Fibroblast of lung (primary cell): Measurements from ENCODE around the gene NBPF15. TPM values are rescaled to one million over a fixed set of nuclear protein-coding genes. Genes with fewer than 3 reads are reported as not detected.
"Not testable (repeated sequence)": the region's sequence is repeated elsewhere in the genome, so short reads cannot be mapped to it uniquely, and the experiment has no call there.

Experiments
- DNase-seq, 2 donors: peaks; one replicate each; pipeline versions ENCODE4 v3.0.0 to v3.0.0-alpha.2; 2010; ENCODE audit warnings: low read depth in 2 of 2
- H2AFZ ChIP-seq: 2 replicates; pipeline ENCODE4 v1.5.1; 2012; ENCODE audit warnings: low read length, control low read depth, inconsistent platforms
- H3K27ac ChIP-seq: 2 replicates; pipeline ENCODE4 v1.5.1; 2011; ENCODE audit warnings: low read length, control low read depth; ENCODE audit not compliant: insufficient read depth
- H3K27me3 ChIP-seq: 2 replicates; pipeline ENCODE4 v1.5.1; 2011; ENCODE audit warnings: mild to moderate bottlenecking, low read length; ENCODE audit not compliant: control insufficient read depth, insufficient read depth
- H3K36me3 ChIP-seq: 2 replicates; pipeline ENCODE4 v1.5.1; 2011; ENCODE audit warnings: low read length; ENCODE audit not compliant: control insufficient read depth, insufficient read depth
- H3K4me1 ChIP-seq: 2 replicates; pipeline ENCODE4 v1.5.1; 2011; ENCODE audit warnings: low read length; ENCODE audit not compliant: control insufficient read depth, insufficient read depth; ENCODE audit errors: extremely low read depth
- H3K4me2 ChIP-seq: 2 replicates; pipeline ENCODE4 v1.5.1; 2011; ENCODE audit warnings: low read length, control low read depth; ENCODE audit not compliant: insufficient read depth; ENCODE audit errors: extremely low read depth
- H3K4me3 ChIP-seq, 4 experiments: fragments of 200-600 bp in 1 of 4; sonication (generic) in 1 of 4; replicated peaks in 1 of 4; 2 replicates each; pipeline ENCODE4 v1.5.1; 2011 to 2016; ENCODE audit warnings: low read length in 4 of 4, low read depth in 3 of 4, mild to moderate bottlenecking in 3 of 4, control low read depth in 2 of 4, inconsistent platforms in 1 of 4, mixed read lengths in 1 of 4; ENCODE audit not compliant: insufficient read depth in 1 of 4; ENCODE audit errors: control extremely low read depth in 1 of 4
- H3K79me2 ChIP-seq: 2 replicates; pipeline ENCODE4 v1.5.1; 2012; ENCODE audit warnings: mild to moderate bottlenecking, low read length, inconsistent platforms; ENCODE audit not compliant: control insufficient read depth, insufficient read depth
- H3K9ac ChIP-seq: 2 replicates; pipeline ENCODE4 v1.5.1; 2011; ENCODE audit warnings: mild to moderate bottlenecking, low read length, control low read depth; ENCODE audit not compliant: insufficient read depth
- H3K9me3 ChIP-seq: 2 replicates; pipeline ENCODE4 v1.5.1; 2012; ENCODE audit warnings: low read depth, low read length; ENCODE audit not compliant: control insufficient read depth, insufficient read depth
- H4K20me1 ChIP-seq: 2 replicates; pipeline ENCODE4 v1.5.1; 2011; ENCODE audit warnings: low read length; ENCODE audit not compliant: control insufficient read depth, insufficient read depth; ENCODE audit errors: extremely low read depth
- polyA plus RNA-seq, 2 donors: library from polyadenylated mRNA; depleted of rRNA in 1 of 2; stranded (reverse) in 1 of 2; unstranded in 1 of 2; fragments of >200 nt; gene quantifications; 2 replicates each; pipeline ENCODE4 v1.2.1, GENCODE V29; 2011 to 2012; ENCODE audit warnings: missing spikeins in 1 of 2
- total RNA-seq: library from RNA; depleted of rRNA; stranded (reverse); fragments of >200 nt; gene quantifications from 2 replicates; pipeline ENCODE4 v1.2.1, GENCODE V29; 2014
- TF ChIP-seq, protein P1 (sequence below), 2 donors: IDR thresholded peaks in 1 of 2; conservative IDR thresholded peaks in 1 of 2; 1 replicate in 1 of 2; 2 replicates in 1 of 2; pipeline ENCODE4 v1.5.1; 2011 to 2012; ENCODE audit warnings: low read length in 2 of 2, control low read depth in 1 of 2, inconsistent platforms in 1 of 2, low read depth in 1 of 2, mild to moderate bottlenecking in 1 of 2

Gene NBPF15
- total and polyA plus RNA-seq, 2 donors (not counting 1 experiment from before 2014, with no cell fraction given): 35.7 to 51.2 TPM

DNA sequence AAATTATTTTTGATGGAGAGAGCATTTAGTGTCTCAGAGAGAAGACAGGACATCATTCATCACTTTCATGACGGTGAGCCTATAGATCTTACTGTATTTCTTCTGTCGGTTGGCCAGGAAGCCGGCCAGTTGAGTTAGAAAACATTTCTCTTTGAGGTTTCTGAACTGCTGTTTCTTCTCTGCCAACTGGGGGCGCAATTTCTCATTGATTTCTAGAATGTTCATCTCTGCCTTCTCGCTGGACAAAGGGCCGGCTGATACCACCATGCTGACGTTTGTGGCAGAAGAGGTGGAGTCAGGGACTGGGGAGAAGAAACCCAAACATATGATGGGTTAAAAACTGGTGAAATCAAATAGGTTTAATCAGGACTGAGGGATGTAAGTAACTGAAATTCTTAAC is 21.7 kb downstream of the NBPF15 start:
- not testable (repeated sequence) for H4K20me1 ChIP-seq, H3K36me3 ChIP-seq, H3K4me1 ChIP-seq, H2AFZ ChIP-seq, H3K9me3 ChIP-seq, H3K27ac ChIP-seq, H3K79me2 ChIP-seq, H3K9ac ChIP-seq, H3K4me2 ChIP-seq, H3K27me3 ChIP-seq, H3K4me3 ChIP-seq, DNase-seq
- TF ChIP-seq, protein P1, sequence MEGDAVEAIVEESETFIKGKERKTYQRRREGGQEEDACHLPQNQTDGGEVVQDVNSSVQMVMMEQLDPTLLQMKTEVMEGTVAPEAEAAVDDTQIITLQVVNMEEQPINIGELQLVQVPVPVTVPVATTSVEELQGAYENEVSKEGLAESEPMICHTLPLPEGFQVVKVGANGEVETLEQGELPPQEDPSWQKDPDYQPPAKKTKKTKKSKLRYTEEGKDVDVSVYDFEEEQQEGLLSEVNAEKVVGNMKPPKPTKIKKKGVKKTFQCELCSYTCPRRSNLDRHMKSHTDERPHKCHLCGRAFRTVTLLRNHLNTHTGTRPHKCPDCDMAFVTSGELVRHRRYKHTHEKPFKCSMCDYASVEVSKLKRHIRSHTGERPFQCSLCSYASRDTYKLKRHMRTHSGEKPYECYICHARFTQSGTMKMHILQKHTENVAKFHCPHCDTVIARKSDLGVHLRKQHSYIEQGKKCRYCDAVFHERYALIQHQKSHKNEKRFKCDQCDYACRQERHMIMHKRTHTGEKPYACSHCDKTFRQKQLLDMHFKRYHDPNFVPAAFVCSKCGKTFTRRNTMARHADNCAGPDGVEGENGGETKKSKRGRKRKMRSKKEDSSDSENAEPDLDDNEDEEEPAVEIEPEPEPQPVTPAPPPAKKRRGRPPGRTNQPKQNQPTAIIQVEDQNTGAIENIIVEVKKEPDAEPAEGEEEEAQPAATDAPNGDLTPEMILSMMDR (conservative IDR thresholded peaks at IDR 0.05 in 1 of 2, IDR thresholded peaks at IDR 0.05 in 1 of 2; ENCODE audit: low read depth in 1 of 2, low read length in 2 of 2): peak in 1 of 2 donors; percentile 19

DNA sequence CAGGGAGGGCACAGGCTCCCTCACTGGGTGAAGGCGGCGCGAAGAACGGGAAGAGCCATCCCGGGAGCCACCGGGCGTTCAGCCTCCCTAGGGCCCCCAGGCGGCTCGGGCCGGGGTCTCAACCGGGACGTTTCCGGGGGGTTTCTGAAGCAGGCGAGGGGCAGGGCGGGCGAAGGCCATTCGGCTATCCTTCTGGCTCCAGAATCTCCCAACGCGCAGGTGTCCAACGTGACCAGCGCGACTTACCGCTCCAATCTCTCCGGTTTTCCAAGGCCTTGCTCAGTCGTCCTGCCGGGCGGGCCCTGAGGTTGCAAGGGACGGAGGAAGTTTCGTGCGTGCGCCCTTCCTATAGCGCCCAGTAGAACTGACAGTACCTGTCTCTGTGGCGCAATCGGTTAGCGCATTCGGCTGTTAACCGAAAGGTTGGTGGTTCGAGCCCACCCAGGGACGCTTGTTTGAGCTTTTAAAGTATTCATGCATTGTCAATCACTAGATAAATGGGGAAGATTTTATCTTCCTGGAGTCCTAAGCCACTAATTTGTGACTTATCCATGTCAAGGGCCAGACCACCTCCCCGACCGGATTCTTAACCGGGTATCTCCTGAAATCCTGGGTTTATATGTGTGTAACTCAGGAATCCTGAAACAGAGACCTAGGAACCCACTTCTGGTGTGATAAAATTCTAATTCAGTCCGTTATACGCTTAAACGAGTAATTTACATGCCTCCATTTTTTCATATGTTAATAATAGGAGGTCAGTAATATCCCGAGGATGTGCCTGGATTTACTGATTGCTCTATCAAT is 42.4 kb downstream of the NBPF15 start:
- H3K27me3 ChIP-seq, H3K27ac ChIP-seq, H3K4me1 ChIP-seq, H3K4me2 ChIP-seq, H3K36me3 ChIP-seq, H3K9me3 ChIP-seq, H3K9ac ChIP-seq, H2AFZ ChIP-seq, H3K79me2 ChIP-seq, H4K20me1 ChIP-seq: not testable (repeated sequence)
- peak; percentile 58 to 73 for DNase-seq
- peak overlapping the region; percentile 26 to 54 (median 36) for H3K4me3 ChIP-seq

DNA sequence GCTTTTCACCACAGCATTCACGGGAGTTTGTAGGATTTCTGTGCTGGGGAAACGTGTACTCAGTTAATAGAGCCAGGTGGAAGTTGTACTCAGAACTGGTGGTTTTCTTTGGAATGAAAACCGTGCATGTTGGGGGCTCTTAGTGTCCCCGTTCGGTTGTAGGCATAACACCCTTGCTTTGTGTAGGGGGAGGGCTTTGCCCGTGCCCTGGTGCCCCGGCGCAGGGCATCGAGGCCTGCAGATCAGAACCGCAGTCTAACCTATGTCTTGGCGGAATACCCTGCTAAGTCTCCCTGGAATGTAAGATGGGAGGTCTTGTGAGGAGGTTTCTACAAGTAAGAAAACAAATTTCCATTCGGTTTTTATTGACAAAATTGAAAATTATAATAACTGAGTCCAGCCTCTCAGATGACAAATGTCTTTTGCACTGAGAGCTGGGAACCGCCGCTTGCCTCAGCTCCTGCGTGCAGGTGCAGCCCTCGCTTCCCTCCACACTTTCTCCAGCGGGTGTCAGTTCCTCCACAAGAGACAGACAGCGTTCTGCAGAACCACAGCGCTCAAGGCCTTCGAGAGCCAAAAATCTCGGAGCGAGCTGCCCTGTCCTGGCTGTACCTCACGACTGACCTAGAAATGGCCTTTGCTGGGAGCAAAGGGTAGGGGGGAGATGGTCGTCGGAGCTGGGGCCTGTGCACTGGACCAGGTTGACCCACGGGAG is 47.9 kb downstream of the NBPF15 start:
- H3K4me1 ChIP-seq, H4K20me1 ChIP-seq, H3K9ac ChIP-seq, H3K79me2 ChIP-seq, H3K27me3 ChIP-seq, H3K36me3 ChIP-seq, H3K27ac ChIP-seq, DNase-seq, H2AFZ ChIP-seq, H3K9me3 ChIP-seq: not testable (repeated sequence)
- H3K4me3 ChIP-seq: peak overlapping the region in 2 of 4 experiments; percentile 61 to 71
- peak overlapping the region; percentile 75 for H3K4me2 ChIP-seq

DNA sequence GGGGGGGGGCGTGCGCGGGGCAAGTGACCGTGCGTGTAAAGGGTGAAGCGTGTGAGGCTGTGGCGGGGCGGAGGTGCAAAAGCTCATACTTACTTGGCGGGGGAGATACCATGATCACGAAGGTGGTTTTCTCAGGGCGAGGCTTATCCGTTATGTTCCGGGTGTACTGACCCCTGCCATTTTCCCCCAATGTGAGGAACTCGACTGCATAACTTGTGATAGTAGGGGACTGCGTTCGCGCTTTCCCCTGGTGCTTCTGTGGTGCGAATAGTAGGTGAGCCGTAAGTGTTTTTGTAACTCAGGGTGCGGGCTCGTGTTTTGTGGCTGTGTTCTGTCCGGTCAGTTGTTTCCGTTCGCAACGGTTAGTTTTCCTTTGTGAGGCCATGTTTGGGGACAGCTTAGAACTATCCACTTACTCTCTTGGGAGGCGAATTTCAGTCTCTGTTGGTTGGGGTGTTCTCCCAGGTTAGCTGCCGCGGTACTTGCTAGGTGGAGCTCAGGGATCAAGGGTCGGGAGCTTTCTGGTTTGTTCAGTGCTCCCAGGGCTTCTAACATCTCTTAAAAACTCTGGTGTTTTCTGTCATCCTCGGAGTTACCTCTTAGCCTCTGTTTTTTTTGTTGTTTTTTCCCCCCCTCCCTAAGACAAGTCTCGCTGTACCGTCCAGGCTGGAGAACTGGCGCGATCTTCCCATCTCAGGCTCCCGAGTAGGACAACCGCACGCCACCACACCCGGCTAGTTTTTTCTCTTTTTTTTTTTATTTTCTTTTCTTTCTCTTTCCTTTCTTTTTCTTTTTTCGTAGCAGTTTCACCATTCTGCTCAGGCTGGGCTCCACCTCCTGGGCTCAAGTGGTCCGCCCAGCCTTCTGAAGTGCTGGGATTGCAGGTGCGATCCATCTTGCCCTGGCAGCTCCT is 48.7 kb downstream of the NBPF15 start:
- not testable (repeated sequence) for H4K20me1 ChIP-seq, H3K27me3 ChIP-seq, H3K4me1 ChIP-seq, H2AFZ ChIP-seq, H3K79me2 ChIP-seq, H3K36me3 ChIP-seq, H3K9me3 ChIP-seq, H3K9ac ChIP-seq
- Histone ChIP-seq H3K4me2 (peak overlapping the region; percentile 75), H3K4me3 (peak overlapping the region in 3 of 4 experiments; percentile 9 to 71 (median 61)), H3K27ac (peak overlapping the region; percentile 65)
- peak; percentile 98 to 99 for DNase-seq

DNA sequence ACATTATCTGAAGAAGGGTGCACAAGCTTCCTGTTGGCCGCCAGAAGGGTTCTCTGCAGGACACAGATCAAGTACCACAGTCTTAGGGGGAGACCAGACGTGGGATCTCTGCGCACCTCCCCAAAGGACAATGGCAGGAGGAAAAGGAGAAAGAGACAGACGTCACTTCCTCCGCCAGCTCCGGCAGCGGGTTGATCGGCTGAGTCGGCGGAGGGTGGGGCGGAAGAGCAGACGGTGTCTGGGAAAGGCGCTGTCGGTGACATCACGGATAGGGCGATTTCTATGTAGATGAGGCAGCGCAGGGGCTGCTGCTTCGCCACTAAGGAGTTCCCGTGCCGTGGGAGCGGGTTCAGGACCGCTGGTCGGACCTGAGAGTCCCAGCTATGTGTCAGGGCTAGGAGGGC is 49.4 kb downstream of the NBPF15 start:
- not testable (repeated sequence) for H3K4me2 ChIP-seq, H4K20me1 ChIP-seq, H3K36me3 ChIP-seq, H3K27me3 ChIP-seq, H2AFZ ChIP-seq, H3K9me3 ChIP-seq, H3K9ac ChIP-seq, H3K79me2 ChIP-seq, H3K4me1 ChIP-seq
- Histone ChIP-seq H3K4me3 (peak overlapping the region in 1 of 4 experiments; percentile 61), H3K27ac (peak overlapping the region; percentile 65)
- DNase-seq: peak; percentile 83 to 85
